ENCODE measurements around the gene TLX3. TPM values are rescaled to one million over a fixed set of nuclear protein-coding genes. Genes with fewer than 3 reads are reported as not detected.

Gene TLX3
- total RNA-seq, 1 donor from 2014 or later: not detected

GRCh38 chr5:171321447-171321846 is 12.4 kb downstream of the TLX3 start:
- peaks cover 100% of the 10 kb centered on the region for H3K27me3 ChIP-seq (ENCODE audit: low read depth)

GRCh38 chr5:171322527-171322926 is 13.5 kb downstream of the TLX3 start:
- H3K27me3 ChIP-seq (ENCODE audit: low read depth): peaks cover 100% of the 10 kb centered on the region

More at GRCh38 chr5:171321447-171321846, 12.4 kb downstream of the TLX3 start:
- H3K4me3 ChIP-seq: no peak overlapping the region
- H3K4me1 ChIP-seq: peaks cover 10% of the 10 kb centered on the region
- no peaks in the 10 kb centered on the region for H3K36me3 ChIP-seq
- intact Hi-C loops (cut with micrococcal nuclease): no loop called here
- TF ChIP-seq, protein P1, sequence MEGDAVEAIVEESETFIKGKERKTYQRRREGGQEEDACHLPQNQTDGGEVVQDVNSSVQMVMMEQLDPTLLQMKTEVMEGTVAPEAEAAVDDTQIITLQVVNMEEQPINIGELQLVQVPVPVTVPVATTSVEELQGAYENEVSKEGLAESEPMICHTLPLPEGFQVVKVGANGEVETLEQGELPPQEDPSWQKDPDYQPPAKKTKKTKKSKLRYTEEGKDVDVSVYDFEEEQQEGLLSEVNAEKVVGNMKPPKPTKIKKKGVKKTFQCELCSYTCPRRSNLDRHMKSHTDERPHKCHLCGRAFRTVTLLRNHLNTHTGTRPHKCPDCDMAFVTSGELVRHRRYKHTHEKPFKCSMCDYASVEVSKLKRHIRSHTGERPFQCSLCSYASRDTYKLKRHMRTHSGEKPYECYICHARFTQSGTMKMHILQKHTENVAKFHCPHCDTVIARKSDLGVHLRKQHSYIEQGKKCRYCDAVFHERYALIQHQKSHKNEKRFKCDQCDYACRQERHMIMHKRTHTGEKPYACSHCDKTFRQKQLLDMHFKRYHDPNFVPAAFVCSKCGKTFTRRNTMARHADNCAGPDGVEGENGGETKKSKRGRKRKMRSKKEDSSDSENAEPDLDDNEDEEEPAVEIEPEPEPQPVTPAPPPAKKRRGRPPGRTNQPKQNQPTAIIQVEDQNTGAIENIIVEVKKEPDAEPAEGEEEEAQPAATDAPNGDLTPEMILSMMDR (IDR thresholded peaks at IDR 0.05; ENCODE audit: borderline replicate concordance): no peak
- no peak for DNase-seq
- H3K27ac ChIP-seq (replicated peaks): no peak overlapping the region
- H3K9me3 ChIP-seq (replicated peaks): no peaks in the 10 kb centered on the region

GRCh38 chr5:171323007-171323406 is 14.0 kb downstream of the TLX3 start:
- intact Hi-C loops (cut with micrococcal nuclease): no loop called here
- Histone ChIP-seq H3K36me3 (no peaks in the 10 kb centered on the region), H3K9me3 (replicated peaks) (no peaks in the 10 kb centered on the region), H3K27me3 (ENCODE audit: low read depth) (peaks cover 100% of the 10 kb centered on the region), H3K4me3 (no peak overlapping the region), H3K27ac (replicated peaks) (no peak overlapping the region), H3K4me1 (no peaks in the 10 kb centered on the region)
- TF ChIP-seq, protein P1 (IDR thresholded peaks at IDR 0.05; ENCODE audit: borderline replicate concordance): no peak
- no peak for DNase-seq

More at GRCh38 chr5:171322527-171322926, 13.5 kb downstream of the TLX3 start:
- TF ChIP-seq, protein P1 (IDR thresholded peaks at IDR 0.05; ENCODE audit: borderline replicate concordance): no peak
- H3K4me3 ChIP-seq: no peak overlapping the region
- no peak for DNase-seq
- H3K27ac ChIP-seq (replicated peaks): no peak overlapping the region
- no peaks in the 10 kb centered on the region for H3K36me3 ChIP-seq
- no peaks in the 10 kb centered on the region for H3K4me1 ChIP-seq
- intact Hi-C loops (cut with micrococcal nuclease): no loop called here
- no peaks in the 10 kb centered on the region for H3K9me3 ChIP-seq (replicated peaks)

DNA sequence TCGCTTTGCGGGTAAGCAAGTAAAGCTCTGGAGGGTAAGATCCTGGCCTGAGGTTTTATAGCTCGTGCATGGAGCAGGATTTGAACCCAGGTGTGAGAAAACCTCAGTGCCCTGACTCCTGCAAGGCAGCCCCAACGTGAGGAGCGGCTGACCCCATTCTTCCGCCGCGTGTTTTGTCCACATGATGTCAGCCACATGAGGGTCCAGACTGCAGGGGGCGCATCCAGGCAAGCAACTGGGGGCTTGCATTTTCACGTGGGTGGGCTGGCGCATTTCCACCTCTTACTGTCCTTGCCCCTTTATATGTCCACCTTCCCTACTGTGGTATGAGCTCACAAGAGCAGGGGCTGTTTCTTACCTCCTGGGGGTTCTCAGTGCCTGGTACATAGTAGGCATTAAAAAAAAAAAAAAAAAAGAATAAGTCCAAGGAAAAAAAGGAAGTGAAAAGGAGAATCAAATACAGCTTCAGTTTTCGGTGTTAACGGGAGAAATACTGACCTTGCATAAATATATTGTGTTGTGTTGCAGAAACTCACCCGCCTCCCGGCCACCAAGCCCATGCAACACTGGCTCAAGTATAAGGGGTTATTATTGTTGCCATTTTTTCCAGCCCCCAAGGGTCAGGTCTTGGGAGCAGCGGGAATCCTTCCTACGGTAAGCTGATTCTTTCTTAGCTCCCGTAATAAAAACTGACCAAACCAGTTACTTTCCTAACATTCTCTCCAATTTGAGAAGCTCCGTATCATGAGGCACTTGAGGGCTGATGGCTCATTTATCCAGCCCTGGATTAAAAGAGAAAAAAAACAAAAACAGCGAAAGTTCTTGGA is 15.0 kb downstream of the TLX3 start:
- peaks cover 100% of the 10 kb centered on the region for H3K27me3 ChIP-seq (ENCODE audit: low read depth)

GRCh38 chr5:171330021-171330420 is 21.0 kb downstream of the TLX3 start:
- no peak for DNase-seq
- Histone ChIP-seq H3K36me3 (no peaks in the 10 kb centered on the region), H3K9me3 (replicated peaks) (no peaks in the 10 kb centered on the region), H3K4me1 (no peaks in the 10 kb centered on the region), H3K4me3 (no peak overlapping the region), H3K27ac (replicated peaks) (no peak overlapping the region), H3K27me3 (ENCODE audit: low read depth) (peaks cover 100% of the 10 kb centered on the region)
- TF ChIP-seq, protein P1 (IDR thresholded peaks at IDR 0.05; ENCODE audit: borderline replicate concordance): no peak
- intact Hi-C loops (cut with micrococcal nuclease): no loop called here

More for the DNA sequence above, 15.0 kb downstream of the TLX3 start:
- TF ChIP-seq, protein P1 (IDR thresholded peaks at IDR 0.05; ENCODE audit: borderline replicate concordance): no peak
- Histone ChIP-seq H3K4me1 (no peaks in the 10 kb centered on the region), H3K9me3 (replicated peaks) (no peaks in the 10 kb centered on the region), H3K4me3 (no peak overlapping the region), H3K36me3 (no peaks in the 10 kb centered on the region), H3K27ac (replicated peaks) (no peak overlapping the region)
- no peak for DNase-seq
- intact Hi-C loops (cut with micrococcal nuclease): no loop called here
